H9 (cell line): ENCODE data around the gene PPP2R2B. TPM values are rescaled to one million over a fixed set of nuclear protein-coding genes. Genes with fewer than 3 reads are reported as not detected.

Source experiments
- DNase-seq: peaks from one replicate; pipeline ENCODE4 v3.0.0-alpha.2; 2017
- H2AFZ ChIP-seq: one replicate; pipeline ENCODE4 v1.6.1; 2013; ENCODE audit warnings: mild to moderate bottlenecking, low read length, control low read depth, moderate library complexity
- H2AK5ac ChIP-seq: 2 replicates; pipeline ENCODE4 v1.6.1; 2013; ENCODE audit warnings: low read length, control low read depth, mixed read lengths; ENCODE audit not compliant: insufficient read length
- H2BK120ac ChIP-seq: one replicate; pipeline ENCODE4 v1.6.1; 2013; ENCODE audit warnings: low read depth, mild to moderate bottlenecking, low read length, control low read depth, inconsistent platforms; ENCODE audit not compliant: poor library complexity, severe bottlenecking
- H2BK12ac ChIP-seq: 2 replicates; pipeline ENCODE4 v1.6.1; 2013; ENCODE audit warnings: low read length, control low read depth, mixed read lengths, low read depth; ENCODE audit not compliant: insufficient read length
- H2BK15ac ChIP-seq: 2 replicates; pipeline ENCODE4 v1.6.1; 2013; ENCODE audit warnings: low read depth, low read length, control low read depth
- H2BK20ac ChIP-seq: one replicate; pipeline ENCODE4 v1.6.1; 2013; ENCODE audit warnings: low read depth, mild to moderate bottlenecking, low read length, control low read depth, inconsistent platforms; ENCODE audit not compliant: poor library complexity, severe bottlenecking
- H2BK5ac ChIP-seq: 2 replicates; pipeline ENCODE4 v1.6.1; 2013; ENCODE audit warnings: low read length, control low read depth, mixed read lengths; ENCODE audit not compliant: insufficient read length
- H3K14ac ChIP-seq: 2 replicates; pipeline ENCODE4 v1.6.1; 2013; ENCODE audit warnings: low read length, control low read depth; ENCODE audit not compliant: insufficient read depth
- H3K18ac ChIP-seq: 2 replicates; pipeline ENCODE4 v1.6.1; 2013; ENCODE audit warnings: low read depth, mild to moderate bottlenecking, mixed read lengths, low read length, control low read depth; ENCODE audit not compliant: insufficient read length
- H3K23ac ChIP-seq: 2 replicates; pipeline ENCODE4 v1.6.1; 2013; ENCODE audit warnings: low read length, control low read depth, mixed read lengths, low read depth; ENCODE audit not compliant: insufficient read length
- H3K23me2 ChIP-seq: 2 replicates; pipeline ENCODE4 v1.6.1; 2013; ENCODE audit warnings: low read depth, mild to moderate bottlenecking, mixed read lengths, low read length, control low read depth; ENCODE audit not compliant: insufficient read length, poor library complexity, severe bottlenecking
- H3K27ac ChIP-seq: 2 replicates; pipeline ENCODE4 v1.5.1; 2013; ENCODE audit warnings: low read length, control low read depth, mixed read lengths, low read depth; ENCODE audit not compliant: insufficient read length
- H3K27me3 ChIP-seq: 2 replicates; pipeline ENCODE4 v1.6.1; 2013; ENCODE audit warnings: low read length, control low read depth, inconsistent platforms; ENCODE audit not compliant: insufficient read depth
- H3K4ac ChIP-seq: 2 replicates; pipeline ENCODE4 v1.6.1; 2013; ENCODE audit warnings: low read depth, mild to moderate bottlenecking, control low read depth, inconsistent platforms, low read length, moderate library complexity
- H3K4me1 ChIP-seq: 2 replicates; pipeline ENCODE4 v1.6.1; 2013; ENCODE audit warnings: low read length, control low read depth, inconsistent platforms; ENCODE audit not compliant: insufficient read depth
- H3K4me2 ChIP-seq: 2 replicates; pipeline ENCODE4 v1.6.1; 2013; ENCODE audit warnings: low read length, control low read depth, mixed read lengths; ENCODE audit not compliant: insufficient read length, insufficient read depth
- H3K56ac ChIP-seq: 2 replicates; pipeline ENCODE4 v1.6.1; 2013; ENCODE audit warnings: low read depth, mild to moderate bottlenecking, mixed read lengths, low read length, control low read depth; ENCODE audit not compliant: insufficient read length
- H3K79me1 ChIP-seq: 2 replicates; pipeline ENCODE4 v1.6.1; 2013; ENCODE audit warnings: low read depth, mild to moderate bottlenecking, moderate library complexity, low read length, control low read depth, inconsistent platforms; ENCODE audit not compliant: insufficient read depth, poor library complexity, severe bottlenecking
- H3K79me2 ChIP-seq: 2 replicates; pipeline ENCODE4 v1.6.1; 2013; ENCODE audit warnings: low read length, control low read depth, inconsistent platforms; ENCODE audit not compliant: insufficient read depth
- H3K9ac ChIP-seq: 2 replicates; pipeline ENCODE4 v1.6.1; 2013; ENCODE audit warnings: low read length, control low read depth, mixed read lengths; ENCODE audit not compliant: insufficient read length; ENCODE audit errors: extremely low read depth
- H3K9me3 ChIP-seq: one replicate; pipeline ENCODE4 v1.6.1; 2013; ENCODE audit warnings: low read depth, low read length, inconsistent platforms; ENCODE audit not compliant: control insufficient read depth
- H3T11ph ChIP-seq: one replicate; pipeline ENCODE4 v1.6.1; 2013; ENCODE audit warnings: mild to moderate bottlenecking, low read length, control low read depth, inconsistent platforms
- H4K20me1 ChIP-seq: one replicate; pipeline ENCODE4 v1.6.1; 2013; ENCODE audit not compliant: control insufficient read depth, insufficient read length, insufficient read depth
- H4K5ac ChIP-seq: 2 replicates; pipeline ENCODE4 v1.6.1; 2013; ENCODE audit warnings: low read depth, mild to moderate bottlenecking, mixed read lengths, low read length, control low read depth; ENCODE audit not compliant: insufficient read length
- H4K8ac ChIP-seq: replicated peaks from 2 replicates; pipeline ENCODE4 v1.6.1; 2013; ENCODE audit warnings: low read length, control low read depth, mixed read lengths, low read depth; ENCODE audit not compliant: insufficient read length
- H4K91ac ChIP-seq: 2 replicates; pipeline ENCODE4 v1.6.1; 2013; ENCODE audit warnings: low read depth, mild to moderate bottlenecking, moderate library complexity, mixed read lengths, low read length, control low read depth; ENCODE audit not compliant: insufficient read length
- H3K27ac Mint-ChIP-seq, 3 experiments: 2 replicates in 2 of 3; 3 replicates in 1 of 3; pipeline ENCODE4 v1.8.0; 2020 to 2021; ENCODE audit warnings: mixed read lengths in 3 of 3, mild to moderate bottlenecking in 1 of 3, moderate library complexity in 1 of 3
- H3K27me3 Mint-ChIP-seq: 2 replicates; pipeline ENCODE4 v1.8.0; 2021; ENCODE audit warnings: low read depth, mild to moderate bottlenecking, moderate library complexity, mixed read lengths
- H3K36me3 Mint-ChIP-seq, 3 experiments: 2 replicates in 2 of 3; 3 replicates in 1 of 3; pipeline ENCODE4 v1.8.0; 2020 to 2021; ENCODE audit warnings: low read depth in 3 of 3, mixed read lengths in 3 of 3; ENCODE audit not compliant: insufficient read depth in 1 of 3
- H3K4me1 Mint-ChIP-seq, 2 experiments: 2 replicates each; pipeline ENCODE4 v1.8.0; 2020; ENCODE audit warnings: mixed read lengths in 2 of 2
- H3K4me3 Mint-ChIP-seq, 2 experiments: 2 replicates in 1 of 2; 3 replicates in 1 of 2; pipeline ENCODE4 v1.8.0; 2020 to 2021; ENCODE audit warnings: mild to moderate bottlenecking in 2 of 2, mixed read lengths in 2 of 2, moderate library complexity in 1 of 2
- H3K9me3 Mint-ChIP-seq, 2 experiments: 2 replicates in 1 of 2; 3 replicates in 1 of 2; pipeline ENCODE4 v1.8.0; 2020; ENCODE audit warnings: mild to moderate bottlenecking in 2 of 2, mixed read lengths in 2 of 2, moderate library complexity in 1 of 2
- CTCF ChIP-seq: fragments of 200-600 bp; sonication (generic); conservative IDR thresholded peaks from 3 replicates; pipeline ENCODE4 v1.8.0; 2021; ENCODE audit warnings: antibody characterized with exemption, mild to moderate bottlenecking
- WGBS: extraction: QIAGEN DNeasy Blood & Tissue Kit; methylation state at CpG from one replicate; pipeline ENCODE4 v1.1.7; 2013; ENCODE audit warnings: missing lambda C conversion rate, low lambda C conversion rate, mixed read lengths; ENCODE audit not compliant: insufficient read length; ENCODE audit errors: extremely low coverage; 5-methylcytosine and 5-hydroxymethylcytosine counted together
- total RNA-seq: library from RNA; stranded (reverse); gene quantifications from 2 replicates; pipeline ENCODE4 v1.2.1, GENCODE V29; 2021

The PPP2R2B gene
- total RNA-seq, 1 experiment from 2014 or later, result 14.3 TPM

DNA sequence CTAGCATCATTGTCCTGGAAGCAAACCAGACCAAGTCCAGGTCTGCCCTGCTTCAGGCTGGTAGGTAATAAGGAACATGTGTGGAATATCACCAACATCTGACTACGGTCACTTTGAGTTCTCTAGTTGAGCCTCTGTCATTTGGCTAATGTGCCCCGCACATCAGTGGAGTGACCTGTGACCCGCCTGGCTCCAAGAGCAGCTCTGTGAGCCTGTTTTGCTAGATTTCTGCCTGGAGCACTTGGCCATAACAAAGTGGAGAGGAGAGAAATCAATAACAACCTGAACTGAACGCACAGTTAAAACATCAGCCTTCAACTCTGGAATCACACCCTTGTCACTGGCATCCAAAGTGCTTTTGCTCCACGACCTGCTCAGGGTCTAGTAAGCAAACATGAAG is 115.7 kb downstream of the PPP2R2B start:
- Mint-ChIP-seq H3K27ac (no peak overlapping the region), H3K4me3 (no peak overlapping the region)

More for the DNA sequence above, 115.7 kb downstream of the PPP2R2B start:
- H3K36me3 Mint-ChIP-seq, result peaks cover 0 to 5% (median 4%) of the 10 kb centered on the region in 3 experiments; a peak in 1 of 7 replicates
- peaks cover 0 to 3% of the 10 kb centered on the region in 2 experiments; a peak in 2 of 5 replicates for H3K9me3 Mint-ChIP-seq
- no peaks in the 10 kb centered on the region for H4K20me1 ChIP-seq
- H3K4me2 ChIP-seq, result no peak overlapping the region
- no peak overlapping the region for H2AFZ ChIP-seq
- no CpG with 5 or more reads among the region's 5 CpGs for WGBS
- TF ChIP-seq CTCF, result no peak
- H3K27me3 ChIP-seq, result no peaks in the 10 kb centered on the region
- H3K9ac ChIP-seq, result no peak overlapping the region
- peaks cover 4% of the 10 kb centered on the region in 2 experiments; a peak in 2 of 4 replicates for H3K4me1 Mint-ChIP-seq
- no peak overlapping the region for H2BK5ac ChIP-seq
- no peaks in the 10 kb centered on the region for H3K79me1 ChIP-seq
- no peaks in the 10 kb centered on the region for H3K23me2 ChIP-seq
- H4K91ac ChIP-seq, result no peak overlapping the region
- no peak overlapping the region for H2BK120ac ChIP-seq
- H3K27me3 Mint-ChIP-seq, result no peaks in the 10 kb centered on the region
- H2AK5ac ChIP-seq, result no peak overlapping the region
- H4K8ac ChIP-seq, result no peak overlapping the region
- no peak overlapping the region for H3K56ac ChIP-seq
- no peak overlapping the region for H2BK15ac ChIP-seq
- no peak overlapping the region for H3T11ph ChIP-seq
- no peak overlapping the region for H2BK12ac ChIP-seq
- no peak overlapping the region for H3K14ac ChIP-seq
- H3K27ac ChIP-seq, result no peak overlapping the region
- H3K79me2 ChIP-seq, result no peaks in the 10 kb centered on the region
- DNase-seq, result no peak
- H3K4ac ChIP-seq, result no peak overlapping the region
- H2BK20ac ChIP-seq, result no peak overlapping the region
- no peaks in the 10 kb centered on the region for H3K4me1 ChIP-seq
- H3K9me3 ChIP-seq, result no peaks in the 10 kb centered on the region
- H3K18ac ChIP-seq, result no peak overlapping the region
- no peak overlapping the region for H3K23ac ChIP-seq
- no peak overlapping the region for H4K5ac ChIP-seq
